Activated T-cell treated with anti-CD3 and anti-CD28 coated beads for 24 hours (primary cell): ENCODE data around the gene UIMC1.
A peak's percentile ranks its signal among the peaks of the same experiment; 100 is the strongest.
"Not testable (repeated sequence)": the region's sequence is repeated elsewhere in the genome, so short reads cannot be mapped to it uniquely, and the experiment has no call there.

Source experiments
- DNase-seq: peaks from one replicate; pipeline ENCODE4 v3.0.0-alpha.2; 2020; ENCODE audit warnings: low read depth

Gene UIMC1

DNA sequence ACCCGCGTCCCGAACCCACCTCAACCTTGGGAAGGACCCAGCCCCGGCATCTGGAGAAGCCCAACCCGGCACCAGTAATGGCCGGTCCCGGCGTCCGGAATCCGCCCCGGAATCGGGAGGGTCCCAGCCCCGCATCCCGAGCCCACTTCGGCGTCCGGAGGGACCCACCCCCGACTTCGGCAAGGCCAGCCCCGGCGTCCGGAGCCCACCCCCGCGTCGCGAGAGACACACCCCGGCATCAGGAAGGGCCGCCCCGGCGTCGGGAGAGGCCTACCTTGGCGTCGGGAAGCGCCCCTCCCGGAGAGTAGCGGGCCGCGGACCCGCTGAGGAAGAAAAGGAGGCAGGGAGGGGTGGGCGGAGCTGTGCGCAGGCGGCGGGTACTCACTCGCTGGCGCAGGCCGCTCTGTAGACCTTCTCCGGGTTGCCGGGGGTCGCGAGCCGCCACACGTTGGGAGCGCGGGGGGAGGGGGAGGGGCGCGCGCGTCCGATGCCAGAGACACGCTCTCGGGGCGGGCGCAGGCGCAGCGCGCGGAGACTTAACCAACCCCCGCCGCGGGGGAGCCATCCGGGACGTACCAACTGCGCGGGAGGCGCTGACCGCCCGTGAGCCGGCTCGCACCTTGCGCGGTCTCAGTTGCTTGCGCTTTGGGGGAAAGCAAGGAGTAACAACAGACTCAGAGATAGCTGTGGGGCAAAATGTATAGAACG is at the start of gene UIMC1:
Gene UIMC1, minus strand, starts transcription at position 515 of the 708 bp plus-strand sequence. CDS start 24,164 bp downstream, outside the sequence.
- DNase-seq = peak; percentile 90

DNA sequence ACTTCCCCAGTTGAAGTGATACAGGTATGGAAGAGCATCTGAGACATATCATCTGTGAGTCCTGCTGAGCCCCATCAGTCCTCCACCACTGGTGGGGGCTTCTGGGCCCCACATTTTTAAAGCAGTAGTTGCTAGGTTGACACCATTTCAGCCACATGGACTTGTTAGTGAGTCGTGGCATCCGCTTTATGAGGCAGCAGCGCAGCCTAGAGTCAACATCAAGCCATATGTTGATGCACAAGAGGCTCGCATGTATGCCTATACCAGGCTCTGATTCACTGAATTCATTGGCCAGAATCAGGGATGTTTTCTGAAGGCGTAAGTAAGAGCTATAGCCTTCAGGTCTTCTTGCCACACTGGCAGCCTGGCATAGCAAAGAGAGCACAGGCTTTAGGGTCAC is 42.7 kb upstream of the UIMC1 start:
- DNase-seq = no peak

DNA sequence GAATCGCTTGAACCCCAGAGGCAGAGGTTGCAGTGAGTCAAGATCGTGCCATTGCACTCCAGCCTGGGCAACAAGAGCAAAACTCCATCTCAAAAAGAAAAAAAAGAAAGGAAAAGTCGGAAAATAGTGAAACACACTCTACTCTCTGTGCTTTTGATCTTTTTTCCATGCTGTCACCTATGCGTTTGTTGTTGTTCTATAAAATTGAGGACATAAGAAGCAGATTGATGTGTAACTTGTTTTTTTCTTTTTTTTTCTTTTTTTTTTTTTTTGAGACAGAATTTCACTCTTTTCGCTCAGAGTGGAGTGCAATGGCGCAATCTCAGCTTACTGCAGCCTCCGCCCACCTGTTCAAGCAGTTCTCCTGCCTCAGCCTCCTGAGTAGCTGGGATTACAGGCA is 42.0 kb upstream of the UIMC1 start:
- DNase-seq = not testable (repeated sequence)

DNA sequence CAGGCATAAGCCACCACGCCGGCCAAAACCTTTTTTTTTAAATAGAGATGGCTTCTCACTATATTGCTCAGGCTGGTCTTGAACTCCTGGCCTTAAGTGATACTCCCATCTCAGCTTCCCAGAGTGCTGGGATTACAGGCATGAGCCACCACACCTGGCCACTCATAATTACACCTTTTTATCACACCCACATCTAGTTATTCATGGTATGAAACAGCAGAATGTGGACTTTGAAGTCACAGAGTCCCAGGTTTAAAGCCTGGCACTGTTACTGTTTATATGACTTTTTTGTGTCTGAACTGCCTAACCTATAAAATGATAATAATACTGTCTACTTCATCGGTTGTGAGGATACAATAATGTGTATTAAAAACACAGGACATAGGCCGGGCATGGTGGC is 39.1 kb upstream of the UIMC1 start:
- no peak for DNase-seq

DNA sequence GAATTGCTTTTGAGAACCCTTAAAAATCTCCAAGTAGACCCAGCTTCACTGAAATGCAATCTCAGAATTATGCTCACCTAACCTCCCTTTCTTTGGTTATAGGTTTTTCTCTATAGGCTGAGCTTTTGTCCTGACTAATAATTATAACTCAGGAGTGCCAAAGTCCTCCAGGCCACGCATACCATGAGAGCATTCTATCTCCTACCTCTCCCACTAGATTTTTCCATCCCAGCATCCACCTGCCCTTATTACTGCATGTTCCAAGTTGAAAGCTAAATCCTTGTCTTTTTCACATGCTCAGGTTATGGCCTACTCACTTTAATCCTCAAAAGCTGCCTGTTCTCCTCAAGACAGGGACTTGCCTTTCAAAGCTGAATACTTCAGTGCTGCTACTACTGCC is 38.1 kb upstream of the UIMC1 start:
- no peak for DNase-seq

DNA sequence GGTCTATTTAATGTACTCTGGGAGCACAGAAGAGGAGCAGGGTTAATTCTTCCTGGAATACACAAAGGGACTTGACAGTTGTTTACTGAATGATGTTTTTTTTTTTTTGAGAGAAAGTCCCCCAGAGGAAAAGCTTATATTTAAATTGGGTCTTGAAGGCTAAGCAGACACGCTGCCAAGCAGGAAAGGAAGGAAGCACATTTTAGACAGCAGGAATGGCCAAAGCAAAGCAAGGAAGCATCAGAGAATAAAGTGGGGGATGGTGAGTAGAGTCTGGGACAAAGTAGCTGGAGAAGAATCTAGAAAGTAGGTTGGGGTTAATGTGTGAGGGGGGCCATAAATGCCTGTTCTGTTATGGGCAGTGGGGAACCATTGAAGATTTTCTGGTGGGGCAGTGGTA is 37.4 kb upstream of the UIMC1 start:
- DNase-seq = no peak

DNA sequence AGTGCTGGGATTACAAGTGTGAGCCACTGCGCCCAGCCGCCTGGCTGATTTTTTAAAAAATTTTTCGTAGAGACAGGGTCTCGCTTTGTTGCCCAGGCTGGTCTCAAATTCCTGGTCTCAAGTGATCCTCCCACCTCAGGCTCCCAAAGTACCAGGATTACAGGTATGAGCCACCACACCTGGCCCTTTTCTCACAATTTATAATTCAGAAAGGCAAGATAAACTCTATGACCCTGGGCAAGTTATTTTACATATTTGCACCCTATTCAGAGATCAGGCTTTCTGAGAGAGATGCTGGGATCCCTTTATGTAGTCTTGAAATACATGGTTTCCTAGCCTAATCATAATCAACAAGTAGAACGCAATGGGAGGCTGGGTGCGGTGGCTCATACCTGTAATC is 36.5 kb upstream of the UIMC1 start:
- DNase-seq = no peak

DNA sequence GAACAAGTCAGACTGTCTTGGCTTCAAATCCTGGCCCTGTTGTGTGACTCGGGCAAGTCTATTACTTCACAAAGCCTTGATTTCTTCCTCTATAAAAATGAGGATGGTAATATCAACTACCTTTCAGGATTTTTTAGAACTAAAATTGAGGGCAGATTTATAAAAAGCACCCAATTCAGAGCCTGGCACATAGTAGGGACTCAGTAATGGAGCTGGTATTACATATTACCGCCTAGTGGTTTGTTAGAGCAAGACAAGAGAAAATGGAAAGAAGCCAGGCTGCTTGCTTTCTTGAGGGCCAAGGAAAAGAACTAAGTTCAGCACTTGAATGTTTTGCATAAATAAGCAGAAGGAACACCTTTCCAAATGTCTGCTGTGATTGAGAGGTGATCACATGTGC is 35.4 kb upstream of the UIMC1 start:
- no peak for DNase-seq

DNA sequence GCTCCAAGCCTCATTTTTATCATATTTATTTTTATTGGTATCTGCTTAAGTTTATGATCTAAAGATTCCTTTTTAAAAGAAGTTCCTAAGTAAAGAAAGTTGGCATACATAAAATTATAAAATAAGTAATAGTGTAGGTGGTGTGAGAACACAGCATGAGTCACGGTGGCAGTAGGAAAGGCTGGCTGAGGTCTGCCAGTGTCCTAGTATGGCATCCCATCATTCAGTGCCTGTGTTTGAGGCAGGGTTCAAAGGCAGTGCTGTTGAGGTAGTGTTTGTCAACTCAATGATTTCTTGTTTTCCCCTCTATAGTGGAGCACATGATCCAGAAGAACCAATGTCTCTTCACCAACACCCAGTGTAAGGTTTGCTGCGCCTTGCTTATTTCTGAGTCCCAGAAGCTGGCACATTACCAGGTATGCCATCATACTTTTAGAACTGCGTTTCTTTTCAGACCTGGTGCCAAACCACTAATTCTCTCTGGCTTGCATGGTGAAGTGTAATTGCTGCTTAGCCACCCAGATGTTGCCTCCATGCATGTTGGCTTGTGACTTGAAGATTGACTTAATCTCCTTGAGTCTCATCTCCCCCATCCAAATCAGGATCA is 34.3 kb upstream of the UIMC1 start:
- DNase-seq = no peak

DNA sequence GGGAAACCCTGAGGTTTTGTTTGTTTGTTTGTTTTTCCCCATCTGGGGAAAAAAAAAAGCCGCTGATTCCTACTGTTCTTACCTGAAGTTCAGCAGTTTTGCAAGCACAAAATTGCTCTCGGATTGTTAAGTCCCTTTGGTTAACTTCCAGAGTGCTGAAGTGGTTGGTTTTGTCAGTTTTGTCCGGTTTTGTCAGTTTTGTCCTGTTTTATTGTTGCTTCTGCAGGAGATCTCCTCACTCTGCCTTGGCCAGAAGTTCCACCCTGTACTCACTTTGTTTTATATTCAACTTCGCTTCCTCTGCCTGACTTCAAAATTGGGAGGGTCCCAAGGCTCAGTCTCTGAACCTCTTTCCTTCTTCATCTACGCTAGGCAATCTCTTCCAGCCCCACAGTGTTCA is 30.3 kb upstream of the UIMC1 start:
- no peak for DNase-seq

DNA sequence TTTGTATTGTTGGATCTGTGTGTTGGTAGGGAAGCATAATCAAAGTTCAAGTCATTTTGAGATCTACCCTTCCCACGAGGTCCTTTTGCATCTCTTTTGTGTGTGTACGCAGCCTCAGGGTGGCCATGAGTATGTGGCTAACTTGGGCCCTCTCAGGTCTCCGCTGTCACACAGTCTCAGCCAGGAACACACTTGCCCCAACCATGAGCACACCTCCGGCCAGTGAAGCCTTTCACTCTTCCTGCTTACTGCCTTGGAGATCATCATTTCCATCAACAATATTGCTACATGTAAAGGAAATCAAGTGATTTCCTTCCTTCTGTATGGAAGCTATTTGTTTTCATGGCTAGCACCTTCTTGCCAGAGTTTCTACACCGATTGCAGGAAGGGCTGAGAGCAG is 29.9 kb upstream of the UIMC1 start:
- DNase-seq = no peak

DNA sequence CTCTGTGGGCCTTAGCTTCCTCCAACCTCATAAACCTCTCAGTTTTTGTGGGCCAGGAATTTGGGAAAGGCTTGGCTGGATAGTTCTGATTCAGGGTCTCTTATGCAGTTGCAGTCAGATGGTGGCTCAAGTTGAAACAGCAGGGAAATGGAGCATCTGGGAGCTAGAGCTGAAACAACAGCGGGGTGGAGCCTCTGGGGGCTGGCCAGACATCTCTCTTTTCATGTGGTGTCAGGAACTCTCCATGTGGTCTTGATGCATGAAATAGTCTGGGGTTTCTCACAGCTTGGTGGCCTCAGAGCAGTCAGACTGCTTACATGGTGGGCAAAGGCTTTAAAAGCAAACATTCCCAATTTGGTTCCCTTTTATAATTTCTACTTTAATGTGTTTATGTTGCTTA is 29.4 kb upstream of the UIMC1 start:
- DNase-seq = no peak

DNA sequence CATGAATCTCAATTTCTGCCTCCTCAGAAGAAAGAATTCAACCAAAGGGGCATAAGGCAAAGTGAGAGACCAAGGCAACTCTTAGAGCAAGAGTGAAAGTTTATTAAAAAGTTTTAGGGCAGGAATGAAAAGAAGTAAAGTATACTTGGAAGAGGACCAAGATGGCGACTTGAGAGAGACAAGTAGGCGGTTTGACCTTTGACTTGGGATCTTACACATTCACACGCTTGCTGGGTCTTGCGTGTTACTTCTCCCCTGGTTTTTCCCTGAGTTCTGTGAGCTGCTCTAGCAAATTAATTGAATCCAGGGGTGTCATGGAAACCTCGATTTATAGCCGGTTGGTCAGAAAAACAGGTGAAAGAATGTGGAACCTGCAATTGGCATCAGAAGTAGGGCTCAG is 22.9 kb upstream of the UIMC1 start:
- DNase-seq = no peak

DNA sequence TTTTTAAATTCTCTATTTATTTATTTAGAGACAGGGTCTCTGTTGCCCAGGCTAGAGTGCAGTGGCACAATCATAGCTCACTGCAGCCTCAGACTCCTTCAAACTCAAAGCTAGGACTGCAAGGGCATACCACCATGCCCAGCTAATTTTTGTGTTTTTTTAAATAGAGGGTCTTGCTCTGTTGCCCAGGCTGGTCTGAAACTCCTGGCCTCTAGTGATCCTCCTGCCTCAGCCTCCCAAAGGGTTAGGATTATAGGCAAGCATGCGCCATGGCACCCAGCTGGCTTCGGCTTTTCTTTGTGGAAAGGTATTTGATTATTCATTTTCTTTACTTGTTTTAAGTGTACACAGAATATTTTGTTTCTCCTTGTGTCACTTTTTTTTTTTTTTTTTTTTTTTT is 21.1 kb upstream of the UIMC1 start:
- no peak for DNase-seq

DNA sequence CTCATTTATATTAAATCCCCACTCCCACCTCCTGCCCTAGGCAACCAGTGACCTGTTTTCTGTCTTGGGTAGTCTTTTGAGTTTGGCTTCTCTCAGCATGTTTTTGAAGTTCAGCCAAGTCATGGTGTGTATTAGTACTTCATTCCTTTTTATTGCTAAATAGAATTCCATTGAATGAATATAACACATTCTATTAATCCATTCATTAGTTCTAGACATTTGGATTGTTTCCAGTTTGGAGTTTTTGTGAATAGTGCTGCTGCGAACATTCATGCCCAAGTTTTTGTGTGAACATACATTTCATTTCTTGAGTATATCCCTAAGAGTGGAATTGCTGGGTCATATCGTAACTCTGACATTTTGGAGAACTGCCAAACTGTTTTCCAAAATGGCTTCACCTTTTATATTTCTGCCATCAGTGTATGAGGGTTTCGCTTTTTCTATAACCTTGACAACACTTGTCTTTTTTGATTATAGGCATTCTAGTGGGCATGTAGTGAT is 18.6 kb upstream of the UIMC1 start:
- DNase-seq = no peak

DNA sequence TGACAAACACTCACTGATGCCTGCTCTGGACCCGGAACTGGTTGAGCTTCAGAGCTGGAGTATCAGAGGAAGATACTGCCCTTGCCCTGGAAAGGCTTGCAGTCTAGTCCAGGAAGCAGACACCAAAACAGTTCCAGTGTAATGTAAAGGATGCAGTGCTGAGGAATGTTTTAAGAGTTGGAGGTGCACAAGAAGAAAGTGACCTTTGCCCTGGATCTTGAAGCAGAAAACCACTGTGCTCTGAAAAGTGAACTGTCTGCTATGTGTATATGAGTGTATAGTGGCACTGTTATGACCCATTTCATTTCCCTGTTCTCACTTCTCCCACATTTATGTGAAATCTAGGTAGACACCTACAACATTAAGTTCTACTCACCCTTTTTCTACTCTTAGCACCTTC is 18.0 kb upstream of the UIMC1 start:
- DNase-seq = no peak

DNA sequence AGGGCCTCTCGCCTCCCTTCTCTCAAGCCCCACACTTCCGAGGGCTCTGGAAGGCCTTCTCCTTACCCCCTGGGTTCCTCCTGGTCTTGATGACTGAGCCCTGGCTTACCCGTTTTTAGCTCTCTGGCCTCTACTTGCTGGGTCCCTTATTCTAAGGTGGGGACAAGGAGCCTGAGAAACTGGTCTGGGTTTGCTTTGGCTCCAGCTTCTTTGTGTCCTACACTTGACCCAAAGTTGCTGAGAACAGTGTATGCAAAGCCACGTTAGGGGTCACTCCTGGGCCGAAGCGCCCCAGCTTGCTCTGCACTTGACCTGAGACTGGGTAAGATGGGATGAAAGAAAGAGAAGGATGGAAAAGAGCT is 16.7 kb upstream of the UIMC1 start:
- peak; percentile 4 for DNase-seq

DNA sequence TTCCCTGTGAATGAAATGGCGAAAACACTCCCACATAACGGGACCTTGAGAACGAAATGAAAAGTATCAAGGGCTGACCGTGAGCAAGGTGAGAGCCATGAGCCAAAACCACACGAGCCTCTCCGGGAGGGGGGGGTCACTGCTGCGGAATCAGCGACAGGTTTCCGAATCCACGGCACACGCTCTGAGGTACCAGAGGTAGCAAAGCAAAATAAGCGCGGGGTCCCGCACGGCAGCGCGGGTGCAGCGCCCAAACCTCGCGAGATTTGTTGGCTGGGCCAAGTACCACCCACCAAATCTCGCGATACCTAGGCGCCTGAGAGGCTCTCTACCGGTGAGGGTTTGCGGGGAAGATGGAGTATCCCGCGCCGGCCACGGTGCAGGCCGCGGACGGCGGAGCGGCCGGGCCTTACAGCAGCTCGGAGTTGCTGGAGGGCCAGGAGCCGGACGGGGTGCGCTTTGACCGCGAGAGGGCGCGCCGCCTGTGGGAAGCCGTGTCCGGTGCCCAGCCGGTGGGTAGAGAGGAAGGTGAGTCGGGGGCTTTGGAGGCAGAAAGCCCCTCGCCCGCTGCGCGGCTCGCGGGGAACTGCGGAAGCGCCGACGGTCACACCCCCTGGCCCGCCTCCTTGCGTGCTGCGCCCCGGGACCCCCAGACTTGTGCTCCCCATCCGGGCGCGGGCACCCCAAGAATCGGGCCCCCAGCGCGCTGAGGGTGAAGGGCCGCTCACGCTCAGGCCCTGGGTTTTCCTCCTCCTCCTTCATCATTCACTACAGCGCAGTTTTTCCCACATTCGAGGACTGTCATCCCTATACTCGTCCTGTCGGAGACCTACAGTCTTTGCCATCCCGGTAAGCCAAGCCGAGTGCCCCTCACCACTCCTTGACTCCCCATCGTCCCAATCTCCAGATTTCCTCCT is 16.1 kb upstream of the UIMC1 start, which contains the start of gene ZNF346:
Gene ZNF346, plus strand, starts transcription at position 311 of the 917 bp plus-strand sequence. Its CDS starts 43 bp downstream, at position 354.
- peak; percentile 88 for DNase-seq

DNA sequence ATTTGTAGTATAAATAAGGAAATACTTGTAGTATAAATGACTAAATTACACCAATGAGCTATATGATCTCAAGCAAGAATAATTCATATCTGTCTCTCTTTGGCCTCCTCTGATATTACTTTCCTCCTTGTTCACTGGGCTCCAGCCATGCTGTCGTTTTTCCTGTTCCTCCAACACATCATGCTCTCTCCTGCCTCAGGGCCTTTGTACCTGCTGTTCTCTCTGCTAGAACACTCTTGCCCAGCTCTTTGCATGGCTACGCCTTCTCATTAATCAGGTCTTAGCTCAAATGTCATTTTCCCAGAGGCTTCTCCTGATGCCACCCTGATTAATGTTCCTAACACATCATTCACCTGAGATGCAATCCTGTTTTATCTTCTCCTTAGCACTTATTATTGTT is 13.5 kb upstream of the UIMC1 start:
- no peak for DNase-seq

DNA sequence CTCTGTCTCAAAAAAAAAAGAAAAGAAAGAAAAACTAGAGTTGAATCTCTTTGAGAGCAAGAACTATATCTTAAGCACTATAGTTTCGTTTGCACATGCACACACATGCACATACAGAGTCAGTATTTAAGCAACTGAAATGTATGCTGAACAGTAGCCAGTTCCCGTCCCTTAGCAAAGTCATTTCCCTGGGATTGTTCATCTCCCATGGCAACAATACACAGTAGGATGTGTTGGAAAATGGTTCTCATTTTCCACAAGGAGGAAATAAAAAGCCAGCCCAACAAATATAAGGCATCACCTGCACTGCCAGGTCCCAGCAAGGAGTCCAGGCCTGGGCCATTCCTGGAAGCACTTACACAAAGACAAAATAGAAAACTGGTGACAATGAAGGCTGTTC is 11.8 kb upstream of the UIMC1 start:
- DNase-seq = no peak

DNA sequence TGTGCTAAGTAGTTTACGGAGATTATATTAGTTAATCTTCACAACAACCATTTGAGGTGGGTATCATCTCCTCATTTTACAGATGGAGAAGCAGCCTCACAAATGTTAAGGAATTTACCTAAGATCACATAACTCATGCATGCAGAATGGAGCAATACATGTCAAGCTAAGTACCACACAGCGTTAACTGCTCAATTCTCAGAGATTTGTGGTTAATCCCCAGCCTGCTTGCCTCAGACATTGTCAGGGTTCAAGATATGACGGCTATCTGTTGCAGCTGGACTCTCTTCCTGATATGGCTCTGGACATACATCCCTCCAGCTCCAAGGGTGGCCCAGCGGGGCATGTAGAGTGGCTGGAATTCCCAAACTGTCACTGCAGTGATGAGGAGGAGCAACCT is 8.6 kb upstream of the UIMC1 start:
- no peak for DNase-seq

DNA sequence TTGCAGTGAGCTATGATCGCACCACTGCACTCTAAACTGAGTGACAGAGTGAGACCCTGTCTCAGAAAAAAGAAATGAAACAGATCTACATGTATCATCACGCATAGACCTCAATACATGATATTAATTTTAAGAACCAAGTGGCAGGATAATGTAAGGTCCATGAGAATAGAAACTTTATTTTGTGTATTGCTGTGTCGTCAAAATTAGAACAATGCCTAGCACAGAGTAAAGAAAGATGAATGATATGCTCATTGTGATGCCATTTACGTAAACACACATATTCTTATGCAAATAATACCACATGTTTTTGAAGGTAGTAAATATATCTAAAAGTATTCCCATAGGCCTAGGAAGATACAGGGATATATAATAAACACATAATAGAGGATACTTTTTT is 3.6 kb upstream of the UIMC1 start:
- no peak for DNase-seq

DNA sequence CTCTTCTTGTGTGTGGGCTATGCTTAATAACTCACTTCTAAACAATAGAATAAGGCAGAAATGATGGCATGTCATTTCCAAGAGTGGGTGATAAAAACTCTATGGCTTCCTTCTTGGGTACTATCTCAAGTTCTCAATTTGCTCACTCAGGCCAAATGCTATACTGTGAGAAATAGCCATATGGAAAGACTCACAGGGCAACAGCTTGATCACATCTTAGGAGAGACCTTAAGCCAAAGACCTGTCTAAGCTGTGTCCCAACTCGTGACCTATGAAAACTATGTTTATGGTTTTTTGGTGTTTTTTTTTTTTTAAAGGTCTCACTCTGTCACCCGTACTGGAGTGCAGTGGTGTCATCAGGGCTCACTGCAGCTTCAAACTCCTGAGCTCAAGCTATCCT is 2.1 kb upstream of the UIMC1 start:
- DNase-seq = no peak
